Measurements from ENCODE around the gene RAPGEF6. TPM values are rescaled to one million over a fixed set of nuclear protein-coding genes. Genes with fewer than 3 reads are reported as not detected.

Gene RAPGEF6
- total RNA-seq, 1 donor from 2014 or later, result 29.1 TPM

DNA sequence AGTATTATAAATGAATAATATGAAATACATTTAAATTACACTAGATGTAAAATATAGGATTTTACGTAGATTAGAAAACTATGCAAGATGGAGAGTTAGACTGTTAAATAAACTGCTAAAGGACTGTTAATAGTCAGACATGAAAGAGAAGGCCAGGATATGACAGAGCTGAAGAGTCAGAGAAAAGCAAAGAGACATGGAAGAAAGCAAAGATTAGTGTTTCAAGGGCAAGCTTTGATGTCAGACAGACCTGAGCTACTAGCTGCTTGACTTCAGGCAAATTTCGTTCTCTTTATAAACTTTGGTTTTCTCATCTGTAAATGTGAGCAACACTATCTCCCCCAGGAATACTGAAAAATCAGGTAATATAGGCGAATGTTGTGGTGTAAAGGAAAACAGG, 161.3 kb downstream of the RAPGEF6 start:
- no peak for DNase-seq (ENCODE audit: low spot score, unreplicated experiment)
- no peak overlapping the region for H3K4me3 Mint-ChIP-seq (ENCODE audit: low read depth)
- peaks cover 3% of the 10 kb centered on the region for H3K9me3 Mint-ChIP-seq (ENCODE audit: low read depth)
- TF ChIP-seq, protein P1, sequence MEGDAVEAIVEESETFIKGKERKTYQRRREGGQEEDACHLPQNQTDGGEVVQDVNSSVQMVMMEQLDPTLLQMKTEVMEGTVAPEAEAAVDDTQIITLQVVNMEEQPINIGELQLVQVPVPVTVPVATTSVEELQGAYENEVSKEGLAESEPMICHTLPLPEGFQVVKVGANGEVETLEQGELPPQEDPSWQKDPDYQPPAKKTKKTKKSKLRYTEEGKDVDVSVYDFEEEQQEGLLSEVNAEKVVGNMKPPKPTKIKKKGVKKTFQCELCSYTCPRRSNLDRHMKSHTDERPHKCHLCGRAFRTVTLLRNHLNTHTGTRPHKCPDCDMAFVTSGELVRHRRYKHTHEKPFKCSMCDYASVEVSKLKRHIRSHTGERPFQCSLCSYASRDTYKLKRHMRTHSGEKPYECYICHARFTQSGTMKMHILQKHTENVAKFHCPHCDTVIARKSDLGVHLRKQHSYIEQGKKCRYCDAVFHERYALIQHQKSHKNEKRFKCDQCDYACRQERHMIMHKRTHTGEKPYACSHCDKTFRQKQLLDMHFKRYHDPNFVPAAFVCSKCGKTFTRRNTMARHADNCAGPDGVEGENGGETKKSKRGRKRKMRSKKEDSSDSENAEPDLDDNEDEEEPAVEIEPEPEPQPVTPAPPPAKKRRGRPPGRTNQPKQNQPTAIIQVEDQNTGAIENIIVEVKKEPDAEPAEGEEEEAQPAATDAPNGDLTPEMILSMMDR (IDR thresholded peaks at IDR 0.05; ENCODE audit: unreplicated experiment), result no peak
- H3K27ac Mint-ChIP-seq, result no peak overlapping the region
- H3K4me1 Mint-ChIP-seq (ENCODE audit: low read depth), result peaks cover 7% of the 10 kb centered on the region
- no peaks in the 10 kb centered on the region for H3K27me3 Mint-ChIP-seq
- H3K36me3 Mint-ChIP-seq (ENCODE audit: insufficient read depth), result peaks cover 23% of the 10 kb centered on the region

DNA sequence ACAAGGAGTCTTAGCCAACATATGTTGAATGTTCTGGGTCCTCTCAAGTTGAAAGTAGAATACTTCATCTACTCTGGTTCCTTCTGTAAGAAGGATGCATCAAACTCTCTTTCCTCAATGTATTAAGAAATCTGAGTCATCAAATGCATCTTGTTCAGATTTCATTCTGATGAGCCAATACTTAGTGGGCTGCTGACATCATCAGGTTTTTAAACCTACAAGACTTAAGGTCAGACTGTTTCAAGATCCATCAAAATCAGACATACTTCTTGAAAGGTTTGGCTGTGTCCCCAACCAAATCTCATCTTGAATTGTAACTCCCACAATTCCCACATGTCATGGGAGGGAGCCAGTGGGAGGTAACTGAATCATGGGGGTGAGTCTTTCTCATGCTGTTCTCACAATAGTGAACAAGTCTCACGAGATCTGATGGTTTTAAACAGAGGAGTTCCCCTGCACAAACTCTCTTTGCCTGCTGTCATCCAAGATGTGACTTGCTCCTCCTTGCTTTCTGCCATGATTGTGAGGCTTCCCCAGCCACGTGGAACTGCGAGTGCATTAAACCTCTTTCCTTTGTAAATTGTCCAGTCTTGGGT, 168.8 kb downstream of the RAPGEF6 start:
- H3K27me3 Mint-ChIP-seq, result no peaks in the 10 kb centered on the region
- peaks cover 7% of the 10 kb centered on the region for H3K9me3 Mint-ChIP-seq (ENCODE audit: low read depth)
- no peak overlapping the region for H3K27ac Mint-ChIP-seq
- TF ChIP-seq, protein P1 (IDR thresholded peaks at IDR 0.05; ENCODE audit: unreplicated experiment), result no peak
- no peaks in the 10 kb centered on the region for H3K4me1 Mint-ChIP-seq (ENCODE audit: low read depth)
- peaks cover 18% of the 10 kb centered on the region for H3K36me3 Mint-ChIP-seq (ENCODE audit: insufficient read depth)
- H3K4me3 Mint-ChIP-seq (ENCODE audit: low read depth), result no peak overlapping the region
- DNase-seq (ENCODE audit: low spot score, unreplicated experiment), result no peak

DNA sequence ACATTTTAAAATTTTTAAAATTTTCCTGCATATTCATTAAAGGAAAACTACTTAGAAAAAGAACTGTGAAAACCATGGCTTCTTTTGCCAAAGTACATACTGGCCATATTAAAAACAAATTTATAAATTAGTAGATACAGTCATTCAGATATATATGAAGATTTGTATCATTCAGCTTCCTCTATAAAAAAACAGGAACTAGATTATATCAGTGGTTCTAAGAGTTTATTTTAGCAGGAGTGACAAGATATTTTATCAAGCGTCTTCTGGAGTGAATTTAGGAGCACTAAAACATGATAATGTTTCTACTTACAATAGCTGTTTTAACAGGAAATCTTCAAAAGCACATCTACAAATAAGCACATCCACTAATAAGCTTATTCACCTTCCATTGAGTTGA, 171.4 kb downstream of the RAPGEF6 start:
- TF ChIP-seq, protein P1 (IDR thresholded peaks at IDR 0.05; ENCODE audit: unreplicated experiment), result no peak
- Mint-ChIP-seq H3K4me3 (ENCODE audit: low read depth) (no peak overlapping the region), H3K27me3 (no peaks in the 10 kb centered on the region), H3K36me3 (ENCODE audit: insufficient read depth) (peaks cover 18% of the 10 kb centered on the region), H3K27ac (no peak overlapping the region), H3K9me3 (ENCODE audit: low read depth) (peaks cover 3% of the 10 kb centered on the region), H3K4me1 (ENCODE audit: low read depth) (no peaks in the 10 kb centered on the region)
- no peak for DNase-seq (ENCODE audit: low spot score, unreplicated experiment)

DNA sequence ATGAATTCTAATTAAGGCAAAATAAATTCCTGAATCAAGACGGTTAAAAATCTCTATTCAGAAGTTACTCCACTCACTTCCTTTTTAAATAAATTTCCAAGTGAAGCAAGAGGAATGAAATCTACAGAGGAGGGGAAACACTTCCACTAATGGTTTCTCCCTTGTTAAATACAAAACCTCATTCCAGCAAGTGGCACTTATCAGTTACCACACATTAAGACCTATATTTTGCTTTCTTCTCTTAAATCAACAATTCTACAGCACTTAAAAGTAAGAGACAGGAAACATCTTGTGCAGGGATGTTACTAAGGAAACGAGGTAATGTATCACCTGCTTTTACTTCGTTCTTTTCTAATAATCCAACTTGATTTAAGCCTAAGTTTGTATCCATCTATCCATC, 172.6 kb downstream of the RAPGEF6 start:
- no peak for DNase-seq (ENCODE audit: low spot score, unreplicated experiment)
- no peaks in the 10 kb centered on the region for H3K4me1 Mint-ChIP-seq (ENCODE audit: low read depth)
- H3K27me3 Mint-ChIP-seq, result no peaks in the 10 kb centered on the region
- TF ChIP-seq, protein P1 (IDR thresholded peaks at IDR 0.05; ENCODE audit: unreplicated experiment), result no peak
- H3K9me3 Mint-ChIP-seq (ENCODE audit: low read depth), result no peaks in the 10 kb centered on the region
- H3K27ac Mint-ChIP-seq, result no peak overlapping the region
- peaks cover 13% of the 10 kb centered on the region for H3K36me3 Mint-ChIP-seq (ENCODE audit: insufficient read depth)
- H3K4me3 Mint-ChIP-seq (ENCODE audit: low read depth), result no peak overlapping the region

DNA sequence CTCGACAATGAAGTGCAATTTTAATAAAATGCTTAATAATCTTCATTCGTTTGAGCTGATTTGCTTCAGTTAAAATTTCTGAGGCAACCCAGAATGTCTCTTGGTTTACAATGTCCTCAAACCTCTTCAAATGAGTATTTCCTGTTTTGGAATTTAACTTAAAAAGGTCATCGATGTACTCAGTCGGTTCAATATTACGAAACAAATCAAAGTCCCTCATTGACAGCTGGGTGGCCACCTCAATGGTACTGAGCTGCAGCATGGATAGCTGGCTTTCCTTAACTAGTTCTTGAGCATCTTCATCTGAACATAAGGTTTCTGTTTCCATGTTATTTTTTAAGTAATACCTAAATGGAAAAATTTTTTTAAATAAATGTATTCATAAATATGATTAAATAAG, 173.3 kb downstream of the RAPGEF6 start:
- Mint-ChIP-seq H3K36me3 (ENCODE audit: insufficient read depth) (peaks cover 12% of the 10 kb centered on the region), H3K4me1 (ENCODE audit: low read depth) (no peaks in the 10 kb centered on the region), H3K9me3 (ENCODE audit: low read depth) (no peaks in the 10 kb centered on the region), H3K4me3 (ENCODE audit: low read depth) (no peak overlapping the region), H3K27me3 (no peaks in the 10 kb centered on the region), H3K27ac (no peak overlapping the region)
- no peak for DNase-seq (ENCODE audit: low spot score, unreplicated experiment)
- TF ChIP-seq, protein P1 (IDR thresholded peaks at IDR 0.05; ENCODE audit: unreplicated experiment), result no peak
